ENCODE measurements around the gene SF3B1.
"Not testable (repeated sequence)": the region's sequence is repeated elsewhere in the genome, so short reads cannot be mapped to it uniquely, and the experiment has no call there.

The SF3B1 gene

GRCh38 chr2:197435598-197436420 lies 981 bp upstream of the SF3B1 start:
- peak in 2 of 3 experiments; percentile 25 to 34 for DNase-seq

GRCh38 chr2:197433780-197434438 lies 919 bp downstream of the SF3B1 start:
- peak in 2 of 3 experiments; percentile 22 to 47 for DNase-seq

- not testable (repeated sequence) for DNase-seq
Observed at GRCh38 chr2:197432527-197432926, 2.3 kb downstream of the SF3B1 start.

- no peak for DNase-seq
Observed at GRCh38 chr2:197431858-197432257, 3.0 kb downstream of the SF3B1 start.

- no peak for DNase-seq
Observed at GRCh38 chr2:197427986-197428385, 6.8 kb downstream of the SF3B1 start.

- no peak for DNase-seq
Observed at GRCh38 chr2:197426723-197427603, 7.9 kb downstream of the SF3B1 start.

GRCh38 chr2:197425550-197425949 lies 9.3 kb downstream of the SF3B1 start:
- DNase-seq = no peak

GRCh38 chr2:197423307-197423706 lies 11.5 kb downstream of the SF3B1 start:
- DNase-seq = no peak

- DNase-seq = no peak
Observed at GRCh38 chr2:197419438-197419837, 15.4 kb downstream of the SF3B1 start.

- DNase-seq = no peak
Observed at GRCh38 chr2:197416268-197416667, 18.6 kb downstream of the SF3B1 start.

GRCh38 chr2:197414515-197414914 lies 20.3 kb downstream of the SF3B1 start:
- DNase-seq = no peak

GRCh38 chr2:197414039-197414438 lies 20.8 kb downstream of the SF3B1 start:
- no peak for DNase-seq

- DNase-seq = no peak
Observed at GRCh38 chr2:197405582-197405981, 29.2 kb downstream of the SF3B1 start.

GRCh38 chr2:197399887-197400540 lies 34.8 kb downstream of the SF3B1 start:
- DNase-seq = no peak

- no peak for DNase-seq
Observed at GRCh38 chr2:197398913-197399312, 35.9 kb downstream of the SF3B1 start.

- DNase-seq = no peak
Observed at GRCh38 chr2:197391220-197391717, 43.6 kb downstream of the SF3B1 start.

GRCh38 chr2:197388866-197389587 lies 45.8 kb downstream of the SF3B1 start:
- DNase-seq = no peak

GRCh38 chr2:197387179-197387578 lies 47.6 kb downstream of the SF3B1 start:
- no peak for DNase-seq

GRCh38 chr2:197386242-197386641 lies 48.6 kb downstream of the SF3B1 start:
- DNase-seq = peak in 1 of 3 experiments; percentile 24

GRCh38 chr2:197383825-197384224 lies 51.0 kb downstream of the SF3B1 start:
- no peak for DNase-seq

GRCh38 chr2:197381641-197382040 lies 53.2 kb downstream of the SF3B1 start:
- no peak for DNase-seq

GRCh38 chr2:197379918-197380309 lies 54.9 kb downstream of the SF3B1 start:
- DNase-seq = not testable (repeated sequence)
